Measurements from ENCODE around the gene PLEKHG4B. TPM values are rescaled to one million over a fixed set of nuclear protein-coding genes. Genes with fewer than 3 reads are reported as not detected.
A peak's percentile ranks its signal among the peaks of the same experiment; 100 is the strongest.

The PLEKHG4B gene
- total and polyA plus RNA-seq, 2 experiments from 2014 or later, result 9.9 to 20.1 TPM

DNA sequence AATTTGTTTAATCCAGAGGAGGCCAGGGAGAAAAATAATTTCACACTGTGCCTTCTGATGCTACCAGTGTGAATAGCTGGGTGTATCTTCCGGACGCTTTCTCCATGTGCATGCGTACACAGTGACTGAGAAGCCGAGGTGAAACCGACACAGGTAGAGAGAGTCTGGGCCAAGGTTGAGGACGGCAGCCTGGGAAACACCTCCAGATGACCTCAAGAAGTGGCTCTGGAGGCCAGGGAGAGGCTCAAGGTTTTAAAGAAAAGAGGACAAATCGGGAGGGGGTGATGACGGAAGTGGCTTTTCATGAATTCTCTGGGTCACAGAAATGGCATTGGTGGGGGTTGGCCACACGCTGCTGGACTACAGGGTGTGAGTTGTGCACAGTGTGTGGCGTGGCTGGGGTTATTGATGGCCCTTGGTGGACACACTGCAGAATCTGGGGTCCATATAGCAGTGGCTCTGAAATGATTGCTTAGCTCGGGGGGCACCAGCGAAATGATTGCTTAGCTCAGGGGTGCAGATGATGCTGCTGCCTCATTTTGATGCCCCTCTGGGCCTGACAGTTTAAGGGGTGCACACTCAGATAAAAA, 65.3 kb downstream of the PLEKHG4B start:
- H3K4me1 ChIP-seq (ENCODE audit: low read depth), result no peaks in the 10 kb centered on the region

DNA sequence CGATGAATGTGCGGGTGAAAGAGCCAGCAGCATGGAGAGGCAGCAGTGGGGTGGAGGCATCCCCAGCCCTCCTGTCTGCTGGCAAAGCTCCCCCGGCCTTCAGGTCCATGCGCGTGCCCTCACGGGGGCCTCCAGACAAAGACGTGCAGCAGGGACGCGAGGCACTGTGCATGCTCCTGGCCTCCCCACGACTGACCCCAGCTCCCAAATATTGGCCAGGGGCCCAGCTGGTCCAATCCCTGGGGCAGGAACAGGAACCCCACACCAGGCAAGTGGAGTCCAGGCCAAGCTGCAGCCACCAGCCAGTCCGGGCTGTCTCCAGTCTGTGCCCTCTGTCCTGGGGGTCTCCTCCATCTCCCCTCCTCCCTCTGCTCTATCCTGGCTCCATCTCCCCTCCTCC, 65.8 kb downstream of the PLEKHG4B start:
- Histone ChIP-seq H3K4me3 (no peak overlapping the region), H3K9me3 (ENCODE audit: low read depth) (no peaks in the 10 kb centered on the region), H3K36me3 (peaks cover 3% of the 10 kb centered on the region), H3K27ac (no peak overlapping the region), H3K4me1 (ENCODE audit: low read depth) (no peaks in the 10 kb centered on the region), H3K27me3 (no peaks in the 10 kb centered on the region)
- TF ChIP-seq, protein P1, sequence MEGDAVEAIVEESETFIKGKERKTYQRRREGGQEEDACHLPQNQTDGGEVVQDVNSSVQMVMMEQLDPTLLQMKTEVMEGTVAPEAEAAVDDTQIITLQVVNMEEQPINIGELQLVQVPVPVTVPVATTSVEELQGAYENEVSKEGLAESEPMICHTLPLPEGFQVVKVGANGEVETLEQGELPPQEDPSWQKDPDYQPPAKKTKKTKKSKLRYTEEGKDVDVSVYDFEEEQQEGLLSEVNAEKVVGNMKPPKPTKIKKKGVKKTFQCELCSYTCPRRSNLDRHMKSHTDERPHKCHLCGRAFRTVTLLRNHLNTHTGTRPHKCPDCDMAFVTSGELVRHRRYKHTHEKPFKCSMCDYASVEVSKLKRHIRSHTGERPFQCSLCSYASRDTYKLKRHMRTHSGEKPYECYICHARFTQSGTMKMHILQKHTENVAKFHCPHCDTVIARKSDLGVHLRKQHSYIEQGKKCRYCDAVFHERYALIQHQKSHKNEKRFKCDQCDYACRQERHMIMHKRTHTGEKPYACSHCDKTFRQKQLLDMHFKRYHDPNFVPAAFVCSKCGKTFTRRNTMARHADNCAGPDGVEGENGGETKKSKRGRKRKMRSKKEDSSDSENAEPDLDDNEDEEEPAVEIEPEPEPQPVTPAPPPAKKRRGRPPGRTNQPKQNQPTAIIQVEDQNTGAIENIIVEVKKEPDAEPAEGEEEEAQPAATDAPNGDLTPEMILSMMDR (IDR thresholded peaks at IDR 0.05; ENCODE audit: low read depth, low read length), result no peak
- no peak for DNase-seq (ENCODE audit: low read depth in 1 of 2, low spot score in 1 of 2)

More for the DNA sequence above, 65.3 kb downstream of the PLEKHG4B start:
- Histone ChIP-seq H3K4me3 (no peak overlapping the region), H3K36me3 (peaks cover 3% of the 10 kb centered on the region), H3K9me3 (ENCODE audit: low read depth) (no peaks in the 10 kb centered on the region), H3K27me3 (no peaks in the 10 kb centered on the region), H3K27ac (no peak overlapping the region)
- TF ChIP-seq, protein P1 (IDR thresholded peaks at IDR 0.05; ENCODE audit: low read depth, low read length), result no peak
- DNase-seq (ENCODE audit: low read depth in 1 of 2, low spot score in 1 of 2), result no peak

DNA sequence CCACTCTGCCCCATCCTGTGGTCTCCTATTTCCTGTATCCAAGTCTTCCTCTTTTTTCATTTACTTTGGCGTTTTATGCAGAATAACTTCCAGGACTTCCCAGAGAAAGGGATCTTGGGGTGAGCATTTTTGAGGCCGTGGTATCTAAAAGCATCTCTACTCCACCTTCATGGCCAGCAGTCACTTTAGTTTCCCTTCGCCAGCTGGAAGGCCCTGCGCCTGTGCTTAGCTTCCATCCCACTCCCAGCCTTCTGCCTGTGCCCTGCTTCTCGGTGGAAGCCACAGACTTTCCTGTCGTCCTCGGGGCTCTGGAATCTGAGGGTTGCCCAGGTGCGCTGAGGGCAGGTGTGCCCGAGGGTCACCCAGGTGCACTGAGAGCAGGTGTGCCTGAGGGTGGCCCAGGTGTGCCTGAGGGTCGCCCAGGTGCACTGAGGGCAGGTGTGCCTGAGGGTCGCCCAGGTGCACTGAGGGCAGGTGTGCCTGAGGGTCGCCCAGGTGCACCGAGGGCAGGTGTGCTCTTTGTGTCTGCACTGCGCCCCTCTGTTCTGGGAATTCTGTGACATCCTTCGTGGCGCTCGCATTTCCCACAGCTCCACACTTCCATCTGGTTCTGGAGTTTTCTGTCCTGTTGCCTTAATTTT, 67.0 kb downstream of the PLEKHG4B start:
- TF ChIP-seq, protein P1 (IDR thresholded peaks at IDR 0.05; ENCODE audit: low read depth, low read length), result no peak
- Histone ChIP-seq H3K4me1 (ENCODE audit: low read depth) (no peaks in the 10 kb centered on the region), H3K36me3 (peaks cover 3% of the 10 kb centered on the region), H3K27me3 (no peaks in the 10 kb centered on the region), H3K9me3 (ENCODE audit: low read depth) (no peaks in the 10 kb centered on the region), H3K4me3 (no peak overlapping the region), H3K27ac (no peak overlapping the region)
- no peak for DNase-seq (ENCODE audit: low read depth in 1 of 2, low spot score in 1 of 2)

DNA sequence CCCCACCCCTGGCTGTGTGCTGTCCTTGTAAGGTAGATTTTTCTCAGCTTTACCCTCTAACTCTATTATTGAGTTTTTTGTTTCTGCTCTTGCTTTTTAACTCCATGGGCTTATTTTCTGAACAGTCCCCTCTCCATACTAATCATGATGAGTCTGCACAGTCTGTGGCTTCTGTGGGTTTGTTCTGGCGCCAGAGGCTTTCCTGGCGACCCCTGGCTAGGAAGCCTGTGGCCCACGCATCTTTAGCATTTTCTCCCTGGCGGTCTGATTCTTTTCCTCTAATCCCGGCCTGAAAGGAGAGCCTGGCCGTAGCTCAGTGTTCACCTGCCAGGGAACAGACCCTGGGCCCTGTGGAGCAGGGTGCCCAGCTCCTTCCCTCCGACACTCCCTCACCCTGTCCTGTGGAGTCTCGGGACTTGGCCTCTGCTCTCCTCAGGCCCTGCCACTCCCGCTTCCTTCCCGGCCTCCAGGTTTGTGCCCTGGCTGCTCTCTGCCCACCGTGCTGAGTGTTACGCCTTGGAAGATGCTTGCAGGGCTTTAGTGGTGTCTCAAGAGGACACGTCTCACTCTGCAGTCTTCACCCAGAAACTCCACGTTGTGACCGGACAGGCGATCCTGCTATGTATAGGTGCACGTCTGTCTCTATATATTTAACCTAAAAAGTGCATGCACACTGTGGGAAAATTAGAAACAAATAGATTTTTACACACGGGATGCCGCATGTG, 67.6 kb downstream of the PLEKHG4B start:
- no peaks in the 10 kb centered on the region for H3K27me3 ChIP-seq
- no peaks in the 10 kb centered on the region for H3K4me1 ChIP-seq (ENCODE audit: low read depth)
- no peaks in the 10 kb centered on the region for H3K9me3 ChIP-seq (ENCODE audit: low read depth)
- no peak overlapping the region for H3K4me3 ChIP-seq
- TF ChIP-seq, protein P1 (IDR thresholded peaks at IDR 0.05; ENCODE audit: low read depth, low read length), result no peak
- peaks cover 3% of the 10 kb centered on the region for H3K36me3 ChIP-seq
- H3K27ac ChIP-seq, result no peak overlapping the region
- DNase-seq (ENCODE audit: low read depth in 1 of 2, low spot score in 1 of 2), result peak in 1 of 2 donors; percentile 51

DNA sequence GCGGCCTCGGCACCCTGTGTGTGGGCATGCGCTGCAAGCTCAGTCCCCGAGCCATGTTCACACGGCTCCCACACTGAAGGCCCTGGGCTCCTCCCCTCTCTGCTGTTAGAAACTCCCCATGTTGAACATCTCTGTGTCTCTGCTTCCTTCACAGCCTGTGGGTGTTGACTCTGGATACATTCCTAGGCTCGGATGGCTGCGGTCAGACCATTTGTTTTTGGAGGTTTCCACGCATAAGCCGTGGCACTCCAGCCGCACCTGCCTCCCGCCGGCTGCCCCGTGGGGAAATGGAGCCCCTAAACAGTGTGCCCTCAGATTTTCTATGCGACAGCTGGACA, 68.2 kb downstream of the PLEKHG4B start:
- Histone ChIP-seq H3K9me3 (ENCODE audit: low read depth) (no peaks in the 10 kb centered on the region), H3K36me3 (peaks cover 2% of the 10 kb centered on the region), H3K4me3 (no peak overlapping the region), H3K4me1 (ENCODE audit: low read depth) (no peaks in the 10 kb centered on the region), H3K27ac (no peak overlapping the region), H3K27me3 (no peaks in the 10 kb centered on the region)
- DNase-seq (ENCODE audit: low read depth in 1 of 2, low spot score in 1 of 2), result peak in 1 of 2 donors; percentile 9
- TF ChIP-seq, protein P1 (IDR thresholded peaks at IDR 0.05; ENCODE audit: low read depth, low read length), result no peak
